Measurements from ENCODE around the gene BEGAIN.

DNA sequence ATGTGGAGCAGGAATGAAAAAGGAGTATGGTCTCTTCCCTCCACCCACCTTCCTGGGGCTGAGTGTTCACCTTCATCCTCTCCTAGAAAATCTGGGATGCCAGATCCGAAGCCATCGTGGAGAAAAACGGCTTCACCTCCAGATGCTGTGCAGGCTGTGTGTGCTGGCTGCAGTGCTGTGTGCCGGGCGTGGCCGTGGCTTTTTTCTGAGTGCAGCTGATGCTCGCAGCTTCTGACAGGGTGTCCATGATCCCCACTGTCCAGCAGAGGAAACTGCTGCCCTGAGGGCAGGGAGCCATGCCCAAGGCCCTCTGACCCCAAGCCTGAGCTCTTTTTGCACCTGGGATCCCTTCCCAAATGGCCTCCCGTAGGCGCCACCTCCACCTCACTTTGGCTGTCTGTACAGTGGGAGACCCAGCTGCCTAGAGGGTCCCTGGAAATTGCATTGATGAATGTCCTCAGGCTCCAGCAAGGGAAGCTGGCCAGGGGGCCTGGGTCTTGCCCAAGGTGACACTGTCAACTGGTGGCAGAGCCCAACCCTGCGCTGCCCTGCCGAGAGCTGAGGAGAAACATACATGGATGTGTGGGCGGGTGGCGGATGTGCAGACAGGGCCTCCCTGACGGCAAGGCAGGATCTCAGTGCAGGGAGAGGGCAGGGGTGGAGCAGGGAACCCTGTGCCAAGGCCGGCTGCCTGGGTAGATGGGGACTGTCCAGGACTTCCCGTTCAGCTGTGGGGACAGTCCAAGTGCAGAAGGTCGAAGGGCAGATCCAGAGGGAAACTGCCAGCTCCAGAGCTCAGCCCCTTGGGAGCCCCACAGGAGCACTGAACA is 53.3 kb downstream of the BEGAIN start:
- TF ChIP-seq POLR2A (IDR thresholded peaks at IDR 0.05; ENCODE audit: low read depth) (no peak), POLR2AphosphoS5 (IDR thresholded peaks at IDR 0.05) (no peak)
- TF ChIP-seq, protein P1, sequence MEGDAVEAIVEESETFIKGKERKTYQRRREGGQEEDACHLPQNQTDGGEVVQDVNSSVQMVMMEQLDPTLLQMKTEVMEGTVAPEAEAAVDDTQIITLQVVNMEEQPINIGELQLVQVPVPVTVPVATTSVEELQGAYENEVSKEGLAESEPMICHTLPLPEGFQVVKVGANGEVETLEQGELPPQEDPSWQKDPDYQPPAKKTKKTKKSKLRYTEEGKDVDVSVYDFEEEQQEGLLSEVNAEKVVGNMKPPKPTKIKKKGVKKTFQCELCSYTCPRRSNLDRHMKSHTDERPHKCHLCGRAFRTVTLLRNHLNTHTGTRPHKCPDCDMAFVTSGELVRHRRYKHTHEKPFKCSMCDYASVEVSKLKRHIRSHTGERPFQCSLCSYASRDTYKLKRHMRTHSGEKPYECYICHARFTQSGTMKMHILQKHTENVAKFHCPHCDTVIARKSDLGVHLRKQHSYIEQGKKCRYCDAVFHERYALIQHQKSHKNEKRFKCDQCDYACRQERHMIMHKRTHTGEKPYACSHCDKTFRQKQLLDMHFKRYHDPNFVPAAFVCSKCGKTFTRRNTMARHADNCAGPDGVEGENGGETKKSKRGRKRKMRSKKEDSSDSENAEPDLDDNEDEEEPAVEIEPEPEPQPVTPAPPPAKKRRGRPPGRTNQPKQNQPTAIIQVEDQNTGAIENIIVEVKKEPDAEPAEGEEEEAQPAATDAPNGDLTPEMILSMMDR (IDR thresholded peaks at IDR 0.05), result no peak

Measured in esophagus muscularis mucosa (tissue), 3 donors.